ENCODE data around the gene ITGB3BP.

DNA sequence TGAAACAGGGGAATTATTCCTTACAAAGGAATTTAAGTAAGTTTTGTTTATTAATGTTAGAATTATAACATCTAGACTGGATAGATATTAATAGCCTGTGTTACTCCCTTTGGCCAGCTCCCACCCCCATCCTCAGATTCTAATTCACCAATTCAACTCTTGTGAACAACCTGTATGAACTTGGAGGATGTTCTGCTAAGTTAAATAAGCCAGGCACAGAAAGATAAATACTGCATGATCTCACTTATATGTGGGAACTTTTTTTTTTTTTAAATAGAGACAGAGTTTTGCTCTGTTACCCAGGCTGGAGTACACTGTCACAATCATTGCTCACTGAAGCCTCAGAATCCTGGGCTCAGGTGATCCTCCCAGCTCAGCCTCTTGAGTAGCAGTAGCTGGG lies 32.5 kb upstream of the ITGB3BP start:
- TF ChIP-seq RFX5 (IDR thresholded peaks at IDR 0.05; ENCODE audit: borderline replicate concordance, low read depth, low read length) (no peak), POLR2AphosphoS5 (IDR thresholded peaks at IDR 0.05; ENCODE audit: low read depth, low read length) (no peak), RAD21 (IDR thresholded peaks at IDR 0.05 in 1 of 2, conservative IDR thresholded peaks at IDR 0.05 in 1 of 2; ENCODE audit: low read depth in 2 of 2, low read length in 2 of 2) (no peak), NANOG (IDR thresholded peaks at IDR 0.05; ENCODE audit: insufficient read depth, low read depth, low read length, poor library complexity, severe bottlenecking) (no peak)
- TF ChIP-seq, protein P1, sequence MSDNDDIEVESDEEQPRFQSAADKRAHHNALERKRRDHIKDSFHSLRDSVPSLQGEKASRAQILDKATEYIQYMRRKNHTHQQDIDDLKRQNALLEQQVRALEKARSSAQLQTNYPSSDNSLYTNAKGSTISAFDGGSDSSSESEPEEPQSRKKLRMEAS (IDR thresholded peaks at IDR 0.05), result no peak
- TF ChIP-seq, protein P2, sequence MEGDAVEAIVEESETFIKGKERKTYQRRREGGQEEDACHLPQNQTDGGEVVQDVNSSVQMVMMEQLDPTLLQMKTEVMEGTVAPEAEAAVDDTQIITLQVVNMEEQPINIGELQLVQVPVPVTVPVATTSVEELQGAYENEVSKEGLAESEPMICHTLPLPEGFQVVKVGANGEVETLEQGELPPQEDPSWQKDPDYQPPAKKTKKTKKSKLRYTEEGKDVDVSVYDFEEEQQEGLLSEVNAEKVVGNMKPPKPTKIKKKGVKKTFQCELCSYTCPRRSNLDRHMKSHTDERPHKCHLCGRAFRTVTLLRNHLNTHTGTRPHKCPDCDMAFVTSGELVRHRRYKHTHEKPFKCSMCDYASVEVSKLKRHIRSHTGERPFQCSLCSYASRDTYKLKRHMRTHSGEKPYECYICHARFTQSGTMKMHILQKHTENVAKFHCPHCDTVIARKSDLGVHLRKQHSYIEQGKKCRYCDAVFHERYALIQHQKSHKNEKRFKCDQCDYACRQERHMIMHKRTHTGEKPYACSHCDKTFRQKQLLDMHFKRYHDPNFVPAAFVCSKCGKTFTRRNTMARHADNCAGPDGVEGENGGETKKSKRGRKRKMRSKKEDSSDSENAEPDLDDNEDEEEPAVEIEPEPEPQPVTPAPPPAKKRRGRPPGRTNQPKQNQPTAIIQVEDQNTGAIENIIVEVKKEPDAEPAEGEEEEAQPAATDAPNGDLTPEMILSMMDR (IDR thresholded peaks at IDR 0.05; ENCODE audit: control extremely low read depth in 1 of 3, insufficient read depth in 1 of 3, low read depth in 1 of 3, low read length in 3 of 3), result no peak

Data from H1 (cell line).